ENCODE measurements around the gene DCAF10. TPM values are rescaled to one million over a fixed set of nuclear protein-coding genes. Genes with fewer than 3 reads are reported as not detected.

The DCAF10 gene
- total and polyA plus RNA-seq, 10 of the 15 experiments (the other 5 are each of a cell fraction or from before 2014, with no cell fraction given) = 3.9 to 21.7 (median 9.8) TPM

GRCh38 chr9:37753489-37754190 lies 47.0 kb upstream of the DCAF10 start, which contains the start of gene TRMT10B (continued):
- TF ChIP-seq CUX1 (IDR thresholded peaks at IDR 0.05; ENCODE audit: insufficient replicate concordance, low read depth, low read length) = no peak
- TF ChIP-seq POLR2AphosphoS2 (IDR thresholded peaks at IDR 0.05; ENCODE audit: low read depth, low read length) = no peak
- TF ChIP-seq, protein P1, sequence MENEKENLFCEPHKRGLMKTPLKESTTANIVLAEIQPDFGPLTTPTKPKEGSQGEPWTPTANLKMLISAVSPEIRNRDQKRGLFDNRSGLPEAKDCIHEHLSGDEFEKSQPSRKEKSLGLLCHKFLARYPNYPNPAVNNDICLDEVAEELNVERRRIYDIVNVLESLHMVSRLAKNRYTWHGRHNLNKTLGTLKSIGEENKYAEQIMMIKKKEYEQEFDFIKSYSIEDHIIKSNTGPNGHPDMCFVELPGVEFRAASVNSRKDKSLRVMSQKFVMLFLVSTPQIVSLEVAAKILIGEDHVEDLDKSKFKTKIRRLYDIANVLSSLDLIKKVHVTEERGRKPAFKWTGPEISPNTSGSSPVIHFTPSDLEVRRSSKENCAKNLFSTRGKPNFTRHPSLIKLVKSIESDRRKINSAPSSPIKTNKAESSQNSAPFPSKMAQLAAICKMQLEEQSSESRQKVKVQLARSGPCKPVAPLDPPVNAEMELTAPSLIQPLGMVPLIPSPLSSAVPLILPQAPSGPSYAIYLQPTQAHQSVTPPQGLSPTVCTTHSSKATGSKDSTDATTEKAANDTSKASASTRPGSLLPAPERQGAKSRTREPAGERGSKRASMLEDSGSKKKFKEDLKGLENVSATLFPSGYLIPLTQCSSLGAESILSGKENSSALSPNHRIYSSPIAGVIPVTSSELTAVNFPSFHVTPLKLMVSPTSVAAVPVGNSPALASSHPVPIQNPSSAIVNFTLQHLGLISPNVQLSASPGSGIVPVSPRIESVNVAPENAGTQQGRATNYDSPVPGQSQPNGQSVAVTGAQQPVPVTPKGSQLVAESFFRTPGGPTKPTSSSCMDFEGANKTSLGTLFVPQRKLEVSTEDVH (IDR thresholded peaks at IDR 0.05; ENCODE audit: low read depth, partially characterized antibody) = no peak
- no peak for TF ChIP-seq NFIC (IDR thresholded peaks at IDR 0.05; ENCODE audit: low read depth, low read length)
- TF ChIP-seq USF2 (IDR thresholded peaks at IDR 0.05; ENCODE audit: borderline replicate concordance, low read depth, low read length) = peak; percentile 12; the same call in 1 of the 2 replicates
- TF ChIP-seq ZSCAN29 (IDR thresholded peaks at IDR 0.05) = no peak
- TF ChIP-seq RUNX3 (IDR thresholded peaks at IDR 0.05; ENCODE audit: low read length) = no peak
- peak; percentile 77 for TF ChIP-seq POLR2AphosphoS5 (IDR thresholded peaks at IDR 0.05; ENCODE audit: low read length)
- TF ChIP-seq RBBP5 (conservative IDR thresholded peaks at IDR 0.05) = no peak
- no peak for TF ChIP-seq JUNB (IDR thresholded peaks at IDR 0.05)
- TF ChIP-seq CREB1 (IDR thresholded peaks at IDR 0.05; ENCODE audit: low read depth) = peak; percentile 79
- peak; percentile 80 for TF ChIP-seq GABPA (IDR thresholded peaks at IDR 0.05; ENCODE audit: low read depth)
- no peak for TF ChIP-seq SMARCA5 (IDR thresholded peaks at IDR 0.05)
- no peak for TF ChIP-seq NFXL1 (IDR thresholded peaks at IDR 0.05; ENCODE audit: borderline replicate concordance)
- TF ChIP-seq, protein P2, sequence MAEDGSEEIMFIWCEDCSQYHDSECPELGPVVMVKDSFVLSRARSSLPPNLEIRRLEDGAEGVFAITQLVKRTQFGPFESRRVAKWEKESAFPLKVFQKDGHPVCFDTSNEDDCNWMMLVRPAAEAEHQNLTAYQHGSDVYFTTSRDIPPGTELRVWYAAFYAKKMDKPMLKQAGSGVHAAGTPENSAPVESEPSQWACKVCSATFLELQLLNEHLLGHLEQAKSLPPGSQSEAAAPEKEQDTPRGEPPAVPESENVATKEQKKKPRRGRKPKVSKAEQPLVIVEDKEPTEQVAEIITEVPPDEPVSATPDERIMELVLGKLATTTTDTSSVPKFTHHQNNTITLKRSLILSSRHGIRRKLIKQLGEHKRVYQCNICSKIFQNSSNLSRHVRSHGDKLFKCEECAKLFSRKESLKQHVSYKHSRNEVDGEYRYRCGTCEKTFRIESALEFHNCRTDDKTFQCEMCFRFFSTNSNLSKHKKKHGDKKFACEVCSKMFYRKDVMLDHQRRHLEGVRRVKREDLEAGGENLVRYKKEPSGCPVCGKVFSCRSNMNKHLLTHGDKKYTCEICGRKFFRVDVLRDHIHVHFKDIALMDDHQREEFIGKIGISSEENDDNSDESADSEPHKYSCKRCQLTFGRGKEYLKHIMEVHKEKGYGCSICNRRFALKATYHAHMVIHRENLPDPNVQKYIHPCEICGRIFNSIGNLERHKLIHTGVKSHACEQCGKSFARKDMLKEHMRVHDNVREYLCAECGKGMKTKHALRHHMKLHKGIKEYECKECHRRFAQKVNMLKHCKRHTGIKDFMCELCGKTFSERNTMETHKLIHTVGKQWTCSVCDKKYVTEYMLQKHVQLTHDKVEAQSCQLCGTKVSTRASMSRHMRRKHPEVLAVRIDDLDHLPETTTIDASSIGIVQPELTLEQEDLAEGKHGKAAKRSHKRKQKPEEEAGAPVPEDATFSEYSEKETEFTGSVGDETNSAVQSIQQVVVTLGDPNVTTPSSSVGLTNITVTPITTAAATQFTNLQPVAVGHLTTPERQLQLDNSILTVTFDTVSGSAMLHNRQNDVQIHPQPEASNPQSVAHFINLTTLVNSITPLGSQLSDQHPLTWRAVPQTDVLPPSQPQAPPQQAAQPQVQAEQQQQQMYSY (CRISPR knock-in tag; IDR thresholded peaks at IDR 0.05) = no peak

All from GM12878 (cell line).